Activated B cell treated with CpG ODN at 0.5 μM for 24 hours (primary cell): ENCODE data around the gene TFAP2A. TPM values are rescaled to one million over a fixed set of nuclear protein-coding genes. Genes with fewer than 3 reads are reported as not detected.

Experiments used
- ATAC-seq: fragments of 200-7000 bp; cut with Tn5 transposase; one replicate; pipeline ENCODE4 v1.10.0; 2021; ENCODE audit warnings: low read depth, mild to moderate bottlenecking, moderate library complexity
- CTCF ChIA-PET: fragments of 350-600 bp; sonication (Branson Sonifier 250); formaldehyde crosslinking; loops from one replicate; lab custom pipeline; 2021; ENCODE audit warnings: antibody characterized with exemption; lab: Charles Lee
- POLR2A ChIA-PET: fragments of 350-600 bp; sonication (Branson Sonifier 250); formaldehyde crosslinking; loops from one replicate; lab custom pipeline; 2021; ENCODE audit warnings: antibody characterized with exemption; lab: Charles Lee
- DNase-seq: peaks from one replicate; pipeline ENCODE4 v3.0.0; 2022
- H3K27ac Mint-ChIP-seq: one replicate; pipeline ENCODE4 v1.8.0; 2020; ENCODE audit warnings: mixed read lengths
- H3K27me3 Mint-ChIP-seq: one replicate; pipeline ENCODE4 v1.8.0; 2021; ENCODE audit warnings: mixed read lengths
- H3K36me3 Mint-ChIP-seq: one replicate; pipeline ENCODE4 v1.8.0; 2021; ENCODE audit warnings: low read depth, mixed read lengths
- H3K4me1 Mint-ChIP-seq: one replicate; pipeline ENCODE4 v1.8.0; 2021; ENCODE audit warnings: mixed read lengths
- H3K4me3 Mint-ChIP-seq: one replicate; pipeline ENCODE4 v1.8.0; 2020; ENCODE audit warnings: mild to moderate bottlenecking, mixed read lengths
- H3K9me3 Mint-ChIP-seq: one replicate; pipeline ENCODE4 v1.8.0; 2020; ENCODE audit warnings: mixed read lengths
- intact Hi-C: fragments of 100-400 bp; cut with micrococcal nuclease; formaldehyde crosslinking; loops from one replicate; pipeline ENCODE4 v1.15.1; 2024
- total RNA-seq: library from RNA; stranded (reverse); gene quantifications from 2 replicates; pipeline ENCODE4 v1.2.3, GENCODE V29; 2022
- TF ChIP-seq, protein P1 (sequence below): fragments of 200-600 bp; IDR thresholded peaks from one replicate; pipeline ENCODE4 v1.8.0; 2022; ENCODE audit warnings: antibody characterized with exemption, mild to moderate bottlenecking

Gene TFAP2A
- total RNA-seq, 1 donor from 2014 or later: not detected

GRCh38 chr6:10384091-10384609 is 30.7 kb downstream of the TFAP2A start:
- H3K36me3 Mint-ChIP-seq: peaks cover 3% of the 10 kb centered on the region
- peaks cover 72% of the 10 kb centered on the region for H3K27me3 Mint-ChIP-seq
- intact Hi-C loops: no loop called here
- ChIA-PET POLR2A (no interaction called here), CTCF (no interaction called here)
- no peak for DNase-seq
- no peak for ATAC-seq
- no peak overlapping the region for H3K27ac Mint-ChIP-seq
- H3K9me3 Mint-ChIP-seq: peaks cover 11% of the 10 kb centered on the region
- peaks cover 3% of the 10 kb centered on the region for H3K4me1 Mint-ChIP-seq
- no peak overlapping the region for H3K4me3 Mint-ChIP-seq
- TF ChIP-seq, protein P1, sequence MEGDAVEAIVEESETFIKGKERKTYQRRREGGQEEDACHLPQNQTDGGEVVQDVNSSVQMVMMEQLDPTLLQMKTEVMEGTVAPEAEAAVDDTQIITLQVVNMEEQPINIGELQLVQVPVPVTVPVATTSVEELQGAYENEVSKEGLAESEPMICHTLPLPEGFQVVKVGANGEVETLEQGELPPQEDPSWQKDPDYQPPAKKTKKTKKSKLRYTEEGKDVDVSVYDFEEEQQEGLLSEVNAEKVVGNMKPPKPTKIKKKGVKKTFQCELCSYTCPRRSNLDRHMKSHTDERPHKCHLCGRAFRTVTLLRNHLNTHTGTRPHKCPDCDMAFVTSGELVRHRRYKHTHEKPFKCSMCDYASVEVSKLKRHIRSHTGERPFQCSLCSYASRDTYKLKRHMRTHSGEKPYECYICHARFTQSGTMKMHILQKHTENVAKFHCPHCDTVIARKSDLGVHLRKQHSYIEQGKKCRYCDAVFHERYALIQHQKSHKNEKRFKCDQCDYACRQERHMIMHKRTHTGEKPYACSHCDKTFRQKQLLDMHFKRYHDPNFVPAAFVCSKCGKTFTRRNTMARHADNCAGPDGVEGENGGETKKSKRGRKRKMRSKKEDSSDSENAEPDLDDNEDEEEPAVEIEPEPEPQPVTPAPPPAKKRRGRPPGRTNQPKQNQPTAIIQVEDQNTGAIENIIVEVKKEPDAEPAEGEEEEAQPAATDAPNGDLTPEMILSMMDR: no peak

- Mint-ChIP-seq H3K4me3 (no peak overlapping the region), H3K9me3 (peaks cover 8% of the 10 kb centered on the region), H3K27ac (no peak overlapping the region), H3K36me3 (peaks cover 3% of the 10 kb centered on the region), H3K4me1 (peaks cover 3% of the 10 kb centered on the region), H3K27me3 (peaks cover 68% of the 10 kb centered on the region)
- CTCF ChIA-PET: interaction anchor here (1.0 kb wide), 1 partner anchor 30 kb away, joined by 3 read pairs; no protein-coding TSS in a partner anchor
- TF ChIP-seq, protein P1: no peak
- ATAC-seq (no peak), DNase-seq (no peak)
- intact Hi-C loops: loop anchor here (2.0 kb wide), 1 partner anchor 29 kb away; no protein-coding TSS in a partner anchor
- POLR2A ChIA-PET: no interaction called here
Measured at GRCh38 chr6:10383331-10384090, 31.4 kb downstream of the TFAP2A start.

GRCh38 chr6:10382728-10383330 is 32.0 kb downstream of the TFAP2A start:
- H3K27ac Mint-ChIP-seq: no peak overlapping the region
- CTCF ChIA-PET: interaction anchor here (1.0 kb wide), 1 partner anchor 31 kb away, joined by 3 read pairs; no protein-coding TSS in a partner anchor
- H3K27me3 Mint-ChIP-seq: peaks cover 68% of the 10 kb centered on the region
- H3K9me3 Mint-ChIP-seq: peaks cover 8% of the 10 kb centered on the region
- H3K4me1 Mint-ChIP-seq: peaks cover 3% of the 10 kb centered on the region
- TF ChIP-seq, protein P1: no peak
- DNase-seq (no peak), ATAC-seq (no peak)
- no peak overlapping the region for H3K4me3 Mint-ChIP-seq
- intact Hi-C loops: loop anchor here (2.0 kb wide), 1 partner anchor 30 kb away; no protein-coding TSS in a partner anchor
- peaks cover 3% of the 10 kb centered on the region for H3K36me3 Mint-ChIP-seq
- POLR2A ChIA-PET: no interaction called here

GRCh38 chr6:10382322-10382721 is 32.6 kb downstream of the TFAP2A start:
- no peak for ATAC-seq
- Mint-ChIP-seq H3K36me3 (peaks cover 3% of the 10 kb centered on the region), H3K27me3 (peaks cover 68% of the 10 kb centered on the region), H3K4me3 (no peak overlapping the region), H3K9me3 (peaks cover 8% of the 10 kb centered on the region), H3K27ac (no peak overlapping the region), H3K4me1 (peaks cover 3% of the 10 kb centered on the region)
- intact Hi-C loops: loop anchor here (2.0 kb wide), 1 partner anchor 30 kb away; no protein-coding TSS in a partner anchor
- ChIA-PET CTCF (interaction anchor here (1.0 kb wide), 1 partner anchor 32 kb away, joined by 3 read pairs; no protein-coding TSS in a partner anchor), POLR2A (no interaction called here)
- TF ChIP-seq, protein P1: no peak
- no peak for DNase-seq

GRCh38 chr6:10381830-10382208 is 33.1 kb downstream of the TFAP2A start:
- Mint-ChIP-seq H3K4me1 (peaks cover 3% of the 10 kb centered on the region), H3K4me3 (no peak overlapping the region), H3K9me3 (peaks cover 8% of the 10 kb centered on the region), H3K36me3 (peaks cover 3% of the 10 kb centered on the region), H3K27ac (no peak overlapping the region), H3K27me3 (peaks cover 65% of the 10 kb centered on the region)
- TF ChIP-seq, protein P1: no peak
- intact Hi-C loops: loop anchor here (2.0 kb wide), 1 partner anchor 31 kb away; no protein-coding TSS in a partner anchor
- ChIA-PET CTCF (no interaction called here), POLR2A (no interaction called here)
- ATAC-seq: no peak
- no peak for DNase-seq
